Neural cell (in vitro differentiated cells): ENCODE measurements around the gene SP140L.

Source experiments
- EP300 ChIP-seq: fragments of 450-650 bp; conservative IDR thresholded peaks from 2 replicates; pipeline ENCODE4 v1.6.1; 2014; ENCODE audit warnings: antibody characterized with exemption, mild to moderate bottlenecking, moderate library complexity; ENCODE audit not compliant: poor library complexity, severe bottlenecking
- EZH2 ChIP-seq: fragments of 200-600, 300-800 bp; shearing (Covaris generic), sonication (generic); IDR thresholded peaks from 2 replicates; pipeline ENCODE4 v1.6.1; 2014; ENCODE audit warnings: antibody characterized with exemption, low read length, borderline replicate concordance, mild to moderate bottlenecking; ENCODE audit not compliant: insufficient read depth, poor library complexity, severe bottlenecking
- MXI1 ChIP-seq: fragments of 450-650 bp; conservative IDR thresholded peaks from 2 replicates; pipeline ENCODE4 v1.6.1; 2014; ENCODE audit warnings: antibody characterized with exemption, mild to moderate bottlenecking; ENCODE audit not compliant: poor library complexity, severe bottlenecking
- POLR2AphosphoS5 ChIP-seq: IDR thresholded peaks from 2 replicates; pipeline ENCODE4 v1.6.1; 2012
- RAD21 ChIP-seq: fragments of 450-650 bp; conservative IDR thresholded peaks from 2 replicates; pipeline ENCODE4 v1.6.1; 2014; ENCODE audit warnings: antibody characterized with exemption, mild to moderate bottlenecking, moderate library complexity
- SMC3 ChIP-seq: fragments of 450-650 bp; conservative IDR thresholded peaks from 2 replicates; pipeline ENCODE4 v1.6.1; 2014; ENCODE audit warnings: antibody characterized with exemption, mild to moderate bottlenecking, moderate library complexity; ENCODE audit not compliant: poor library complexity
- TAF1 ChIP-seq: IDR thresholded peaks from 2 replicates; pipeline ENCODE4 v1.6.1; 2012; ENCODE audit warnings: low read depth
- TF ChIP-seq, protein P1 (sequence below): fragments of 450-650 bp; IDR thresholded peaks from 2 replicates; pipeline ENCODE4 v1.5.1; 2014; ENCODE audit warnings: antibody characterized with exemption, mild to moderate bottlenecking, moderate library complexity; ENCODE audit not compliant: poor library complexity, severe bottlenecking
- TF ChIP-seq, protein P2 (sequence below): IDR thresholded peaks from 2 replicates; pipeline ENCODE4 v1.6.1; 2012; ENCODE audit warnings: borderline replicate concordance

DNA sequence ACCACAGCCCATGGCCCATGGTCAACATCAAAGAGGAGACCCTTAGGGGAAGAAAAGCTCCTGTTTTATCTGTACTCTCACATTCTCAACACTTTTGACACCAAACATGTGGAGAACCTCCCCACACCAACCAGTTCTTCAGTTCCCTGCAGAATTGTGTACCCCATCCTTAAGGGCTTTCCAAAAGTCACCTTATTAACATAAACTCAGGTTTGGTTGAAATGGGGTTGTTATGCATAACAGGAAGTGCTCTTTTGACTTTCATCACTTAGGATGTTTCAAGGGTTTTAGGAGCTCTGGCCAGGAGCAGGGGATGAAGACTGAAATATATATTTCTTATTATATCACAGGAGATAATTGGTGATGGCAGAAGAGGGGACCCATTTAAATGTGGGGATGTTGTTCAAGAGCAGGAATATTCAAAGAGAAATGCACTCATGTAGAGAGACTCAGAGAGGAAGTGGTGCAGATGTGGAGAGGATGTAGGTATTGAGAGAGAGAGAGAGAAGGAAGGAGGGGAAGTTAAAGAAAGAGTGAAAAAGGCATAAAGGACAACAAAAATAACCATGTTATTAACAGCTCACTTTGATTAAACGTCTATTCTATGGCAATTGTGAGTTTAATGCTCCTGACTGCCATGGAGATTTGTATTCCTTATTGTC is 35.2 kb downstream of the SP140L start:
- no peak for TF ChIP-seq POLR2AphosphoS5
- no peak for TF ChIP-seq EP300
- TF ChIP-seq, protein P1, sequence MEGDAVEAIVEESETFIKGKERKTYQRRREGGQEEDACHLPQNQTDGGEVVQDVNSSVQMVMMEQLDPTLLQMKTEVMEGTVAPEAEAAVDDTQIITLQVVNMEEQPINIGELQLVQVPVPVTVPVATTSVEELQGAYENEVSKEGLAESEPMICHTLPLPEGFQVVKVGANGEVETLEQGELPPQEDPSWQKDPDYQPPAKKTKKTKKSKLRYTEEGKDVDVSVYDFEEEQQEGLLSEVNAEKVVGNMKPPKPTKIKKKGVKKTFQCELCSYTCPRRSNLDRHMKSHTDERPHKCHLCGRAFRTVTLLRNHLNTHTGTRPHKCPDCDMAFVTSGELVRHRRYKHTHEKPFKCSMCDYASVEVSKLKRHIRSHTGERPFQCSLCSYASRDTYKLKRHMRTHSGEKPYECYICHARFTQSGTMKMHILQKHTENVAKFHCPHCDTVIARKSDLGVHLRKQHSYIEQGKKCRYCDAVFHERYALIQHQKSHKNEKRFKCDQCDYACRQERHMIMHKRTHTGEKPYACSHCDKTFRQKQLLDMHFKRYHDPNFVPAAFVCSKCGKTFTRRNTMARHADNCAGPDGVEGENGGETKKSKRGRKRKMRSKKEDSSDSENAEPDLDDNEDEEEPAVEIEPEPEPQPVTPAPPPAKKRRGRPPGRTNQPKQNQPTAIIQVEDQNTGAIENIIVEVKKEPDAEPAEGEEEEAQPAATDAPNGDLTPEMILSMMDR = no peak
- no peak for TF ChIP-seq EZH2
- TF ChIP-seq TAF1 = no peak
- no peak for TF ChIP-seq RAD21
- no peak for TF ChIP-seq SMC3
- TF ChIP-seq, protein P2, sequence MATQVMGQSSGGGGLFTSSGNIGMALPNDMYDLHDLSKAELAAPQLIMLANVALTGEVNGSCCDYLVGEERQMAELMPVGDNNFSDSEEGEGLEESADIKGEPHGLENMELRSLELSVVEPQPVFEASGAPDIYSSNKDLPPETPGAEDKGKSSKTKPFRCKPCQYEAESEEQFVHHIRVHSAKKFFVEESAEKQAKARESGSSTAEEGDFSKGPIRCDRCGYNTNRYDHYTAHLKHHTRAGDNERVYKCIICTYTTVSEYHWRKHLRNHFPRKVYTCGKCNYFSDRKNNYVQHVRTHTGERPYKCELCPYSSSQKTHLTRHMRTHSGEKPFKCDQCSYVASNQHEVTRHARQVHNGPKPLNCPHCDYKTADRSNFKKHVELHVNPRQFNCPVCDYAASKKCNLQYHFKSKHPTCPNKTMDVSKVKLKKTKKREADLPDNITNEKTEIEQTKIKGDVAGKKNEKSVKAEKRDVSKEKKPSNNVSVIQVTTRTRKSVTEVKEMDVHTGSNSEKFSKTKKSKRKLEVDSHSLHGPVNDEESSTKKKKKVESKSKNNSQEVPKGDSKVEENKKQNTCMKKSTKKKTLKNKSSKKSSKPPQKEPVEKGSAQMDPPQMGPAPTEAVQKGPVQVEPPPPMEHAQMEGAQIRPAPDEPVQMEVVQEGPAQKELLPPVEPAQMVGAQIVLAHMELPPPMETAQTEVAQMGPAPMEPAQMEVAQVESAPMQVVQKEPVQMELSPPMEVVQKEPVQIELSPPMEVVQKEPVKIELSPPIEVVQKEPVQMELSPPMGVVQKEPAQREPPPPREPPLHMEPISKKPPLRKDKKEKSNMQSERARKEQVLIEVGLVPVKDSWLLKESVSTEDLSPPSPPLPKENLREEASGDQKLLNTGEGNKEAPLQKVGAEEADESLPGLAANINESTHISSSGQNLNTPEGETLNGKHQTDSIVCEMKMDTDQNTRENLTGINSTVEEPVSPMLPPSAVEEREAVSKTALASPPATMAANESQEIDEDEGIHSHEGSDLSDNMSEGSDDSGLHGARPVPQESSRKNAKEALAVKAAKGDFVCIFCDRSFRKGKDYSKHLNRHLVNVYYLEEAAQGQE = no peak
- no peak for TF ChIP-seq MXI1
